Measurements from ENCODE around the gene SND1.

DNA sequence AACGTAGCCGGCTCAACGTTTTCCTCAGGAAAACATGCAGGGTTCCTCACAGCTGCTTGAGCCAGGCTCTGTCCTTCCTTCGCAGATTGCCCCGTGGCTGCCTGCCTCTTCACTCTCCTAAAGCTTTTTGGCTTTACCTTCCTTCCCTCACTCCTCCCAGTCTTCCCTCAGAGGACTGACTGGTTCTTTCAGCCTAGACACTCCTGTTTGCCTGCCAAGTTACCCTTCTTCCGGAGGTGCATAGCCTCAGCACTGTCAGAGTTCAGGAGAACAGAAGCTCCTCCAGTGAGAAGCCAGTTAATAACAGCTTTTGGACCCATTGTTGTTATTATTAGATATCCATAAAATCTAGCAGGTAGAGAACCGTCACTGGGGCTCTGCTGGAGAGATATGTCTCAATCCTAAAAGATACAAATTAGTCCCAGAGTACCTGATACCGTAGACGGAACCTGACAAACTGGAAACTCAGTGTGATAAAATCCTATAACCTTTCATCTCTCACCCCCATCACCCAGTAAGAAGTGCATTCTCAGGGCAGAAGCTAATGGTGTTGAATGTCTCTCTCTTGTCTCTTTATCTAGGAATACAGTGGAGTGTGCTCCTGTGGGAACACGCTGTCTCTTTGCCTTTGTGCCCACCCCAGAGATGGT lies 79.6 kb downstream of the SND1 start:
- TF ChIP-seq CTCF (IDR thresholded peaks at IDR 0.05) = no peak
- no peak for TF ChIP-seq POLR2A (IDR thresholded peaks at IDR 0.05)

Data from right lobe of liver (tissue), 4 donors.